Immature natural killer cell (primary cell): ENCODE measurements around the gene ACSS1. TPM values are rescaled to one million over a fixed set of nuclear protein-coding genes. Genes with fewer than 3 reads are reported as not detected.

Experiments used
- DNase-seq, 3 donors: peaks; one replicate each; pipeline ENCODE4 v3.0.0; 2022; ENCODE audit warnings: mixed read lengths in 1 of 3
- H3K27ac Mint-ChIP-seq, 6 donors: one replicate each; pipeline ENCODE4 v1.8.0; 2020; ENCODE audit warnings: mixed read lengths in 6 of 6, mild to moderate bottlenecking in 5 of 6, inconsistent platforms in 4 of 6, moderate library complexity in 3 of 6
- H3K27me3 Mint-ChIP-seq, 3 donors: one replicate each; pipeline ENCODE4 v1.8.0; 2020 to 2021; ENCODE audit warnings: low read depth in 3 of 3, mild to moderate bottlenecking in 3 of 3, mixed read lengths in 3 of 3, moderate library complexity in 3 of 3, inconsistent platforms in 1 of 3
- H3K36me3 Mint-ChIP-seq, 3 donors: one replicate each; pipeline ENCODE4 v1.8.0; 2020; ENCODE audit warnings: mixed read lengths in 3 of 3, inconsistent platforms in 2 of 3, mild to moderate bottlenecking in 2 of 3
- H3K4me1 Mint-ChIP-seq, 2 donors: one replicate each; pipeline ENCODE4 v1.8.0; 2020; ENCODE audit warnings: inconsistent platforms in 2 of 2, mild to moderate bottlenecking in 2 of 2, mixed read lengths in 2 of 2, moderate library complexity in 1 of 2
- H3K4me3 Mint-ChIP-seq, 5 donors: one replicate each; pipeline ENCODE4 v1.8.0; 2020; ENCODE audit warnings: mild to moderate bottlenecking in 5 of 5, mixed read lengths in 5 of 5, inconsistent platforms in 3 of 5, moderate library complexity in 3 of 5
- H3K9me3 Mint-ChIP-seq, 6 donors: one replicate each; pipeline ENCODE4 v1.8.0; 2020; ENCODE audit warnings: mild to moderate bottlenecking in 6 of 6, mixed read lengths in 6 of 6, inconsistent platforms in 4 of 6, moderate library complexity in 3 of 6
- polyA plus RNA-seq, 3 donors: library from polyadenylated mRNA; unstranded; fragments of 300-500 nt; fragmentation: Illumina TruSeq; gene quantifications; one replicate each; pipeline ENCODE4 v1.2.3, GENCODE V29; 2021

Gene ACSS1
- polyA plus RNA-seq, 3 donors from 2014 or later: 66.6 to 85.2 (median 83.7) TPM

DNA sequence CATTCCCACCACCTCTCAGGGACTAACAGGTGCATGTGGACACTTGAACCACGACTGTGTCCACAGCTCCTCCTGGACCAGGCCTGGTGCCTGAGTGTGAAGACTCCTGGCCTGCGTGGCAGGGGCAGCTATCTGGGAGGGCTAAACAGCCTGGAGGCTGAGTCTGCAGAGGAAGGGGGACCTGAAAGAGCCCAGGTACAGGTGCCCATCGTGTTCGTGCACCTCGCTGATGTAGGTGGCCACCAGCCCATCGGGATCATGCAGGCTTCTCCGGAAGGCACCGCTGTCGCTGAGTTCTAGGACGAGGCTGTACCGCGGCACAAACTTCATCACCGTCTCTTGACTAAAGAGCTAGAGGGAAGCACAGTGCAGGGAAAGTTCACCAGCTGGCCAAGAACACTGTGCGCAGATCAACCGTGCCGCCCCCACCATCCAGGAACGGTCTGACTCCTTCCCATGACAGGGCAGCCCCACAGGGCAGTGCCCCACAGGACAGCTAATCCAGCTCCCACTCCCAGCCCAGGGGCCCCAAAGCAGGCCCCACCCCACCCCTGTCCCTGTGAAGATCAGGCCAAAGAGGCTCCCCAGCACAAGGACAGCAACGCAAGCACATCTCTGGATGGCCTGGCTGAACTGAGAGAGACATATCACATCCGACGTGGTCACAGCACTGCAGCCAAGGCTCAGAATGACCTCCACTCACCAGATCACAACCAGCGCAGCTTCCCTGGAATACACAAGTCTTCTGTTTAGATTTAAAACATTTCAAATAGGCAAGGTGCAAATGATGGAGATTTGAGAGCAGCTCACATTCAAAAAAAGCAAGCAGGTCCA, 94.0 kb downstream of the ACSS1 start:
- no peaks in the 10 kb centered on the region for H3K9me3 Mint-ChIP-seq
- peak overlapping the region; percentile 98 to 100 (median 100) for H3K27ac Mint-ChIP-seq
- H3K4me1 Mint-ChIP-seq: peaks cover 94 to 98% of the 10 kb centered on the region in 2 donors
- DNase-seq: no peak
- H3K4me3 Mint-ChIP-seq: peak overlapping the region; percentile 60 to 89 (median 83)
- peaks cover 59 to 88% (median 73%) of the 10 kb centered on the region in 3 donors for H3K36me3 Mint-ChIP-seq
- H3K27me3 Mint-ChIP-seq: peaks cover 39 to 62% (median 49%) of the 10 kb centered on the region in 3 donors

DNA sequence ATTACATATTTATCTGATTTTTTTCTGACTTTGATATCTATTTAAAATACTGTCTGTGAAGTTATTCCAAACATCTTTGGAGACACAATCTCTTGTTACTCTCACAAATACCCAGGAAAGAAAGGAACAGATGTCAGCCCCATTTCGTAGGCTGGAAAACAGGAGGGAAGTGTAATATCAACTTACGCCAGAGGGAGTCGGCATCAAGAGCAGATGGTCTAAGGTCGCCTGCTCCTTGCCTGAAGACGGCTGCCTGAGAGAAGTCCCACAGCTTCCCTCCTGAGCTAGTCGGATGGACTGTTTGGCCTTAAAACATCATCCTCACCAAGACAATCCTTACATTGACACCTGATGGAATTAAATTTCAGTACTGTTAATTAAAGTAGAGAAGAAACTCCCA, 95.4 kb downstream of the ACSS1 start:
- peaks cover 43 to 67% (median 49%) of the 10 kb centered on the region in 3 donors for H3K27me3 Mint-ChIP-seq
- H3K27ac Mint-ChIP-seq: peak overlapping the region; percentile 98 to 100 (median 100)
- peak overlapping the region; percentile 81 to 89 (median 83) for H3K4me3 Mint-ChIP-seq
- H3K9me3 Mint-ChIP-seq: no peaks in the 10 kb centered on the region
- peaks cover 52 to 84% (median 75%) of the 10 kb centered on the region in 3 donors for H3K36me3 Mint-ChIP-seq
- H3K4me1 Mint-ChIP-seq: peaks cover 95 to 98% of the 10 kb centered on the region in 2 donors
- no peak for DNase-seq

DNA sequence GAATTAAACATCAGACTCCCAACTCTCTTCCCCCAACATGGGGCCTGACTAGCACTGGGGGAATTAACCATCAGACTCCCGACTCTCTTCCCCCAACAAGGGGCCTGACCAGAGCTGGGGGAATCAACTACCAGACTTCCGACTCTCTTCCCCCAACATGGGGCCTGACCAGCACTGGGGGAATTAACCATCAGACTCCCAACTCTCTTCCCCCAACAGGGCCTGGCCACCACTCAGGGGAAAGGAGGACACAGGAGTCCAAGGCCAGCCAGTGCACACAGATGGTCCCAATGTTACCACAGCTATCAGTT, 95.8 kb downstream of the ACSS1 start:
- peaks cover 95 to 98% of the 10 kb centered on the region in 2 donors for H3K4me1 Mint-ChIP-seq
- H3K36me3 Mint-ChIP-seq: peaks cover 51 to 84% (median 73%) of the 10 kb centered on the region in 3 donors
- peak overlapping the region; percentile 81 to 89 (median 83) for H3K4me3 Mint-ChIP-seq
- no peak for DNase-seq
- peak overlapping the region; percentile 98 to 100 (median 100) for H3K27ac Mint-ChIP-seq
- H3K9me3 Mint-ChIP-seq: no peaks in the 10 kb centered on the region
- peaks cover 47 to 70% (median 49%) of the 10 kb centered on the region in 3 donors for H3K27me3 Mint-ChIP-seq

DNA sequence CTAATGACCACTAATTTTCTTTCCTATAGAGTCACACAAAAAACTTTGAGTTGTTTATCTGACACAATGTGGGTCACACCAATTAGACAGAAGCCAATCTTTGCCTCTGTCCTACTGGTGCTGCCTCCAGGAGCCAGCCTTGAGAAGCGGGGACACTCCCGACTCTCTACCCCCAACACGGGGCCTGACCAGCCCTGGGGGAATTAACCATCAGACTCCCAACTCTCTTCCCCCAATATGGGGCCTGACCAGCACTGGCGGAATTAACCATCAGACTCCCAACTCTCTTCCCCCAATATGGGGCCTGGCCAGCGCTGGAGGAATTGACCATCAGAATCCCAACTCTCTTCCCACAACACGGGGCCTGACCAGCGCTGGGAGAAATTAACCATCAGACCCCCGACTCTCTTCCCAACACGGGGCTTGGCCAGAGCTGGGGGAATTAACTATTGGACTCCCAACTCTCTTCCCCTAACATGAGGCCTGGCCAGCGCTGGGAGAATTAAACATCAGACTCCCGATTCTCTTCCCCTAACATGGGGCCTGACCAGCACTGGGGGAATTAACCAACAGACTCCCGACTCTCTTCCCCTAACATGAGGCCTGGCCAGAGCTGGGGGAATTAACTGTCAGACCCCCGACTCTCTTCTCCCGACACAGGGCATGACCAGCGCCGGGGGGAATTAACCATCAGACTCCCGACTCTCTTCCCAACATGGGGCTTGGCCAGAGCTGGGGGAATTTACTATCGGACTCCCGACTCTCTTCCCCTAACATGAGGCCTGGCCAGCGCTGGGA, 96.4 kb downstream of the ACSS1 start:
- H3K4me1 Mint-ChIP-seq: peaks cover 98% of the 10 kb centered on the region in 2 donors
- H3K27ac Mint-ChIP-seq: peak overlapping the region; percentile 98 to 100 (median 100)
- H3K36me3 Mint-ChIP-seq: peaks cover 52 to 83% (median 75%) of the 10 kb centered on the region in 3 donors
- peak overlapping the region; percentile 81 to 89 (median 83) for H3K4me3 Mint-ChIP-seq
- DNase-seq: no peak
- H3K9me3 Mint-ChIP-seq: no peaks in the 10 kb centered on the region
- peaks cover 48 to 74% (median 50%) of the 10 kb centered on the region in 3 donors for H3K27me3 Mint-ChIP-seq

DNA sequence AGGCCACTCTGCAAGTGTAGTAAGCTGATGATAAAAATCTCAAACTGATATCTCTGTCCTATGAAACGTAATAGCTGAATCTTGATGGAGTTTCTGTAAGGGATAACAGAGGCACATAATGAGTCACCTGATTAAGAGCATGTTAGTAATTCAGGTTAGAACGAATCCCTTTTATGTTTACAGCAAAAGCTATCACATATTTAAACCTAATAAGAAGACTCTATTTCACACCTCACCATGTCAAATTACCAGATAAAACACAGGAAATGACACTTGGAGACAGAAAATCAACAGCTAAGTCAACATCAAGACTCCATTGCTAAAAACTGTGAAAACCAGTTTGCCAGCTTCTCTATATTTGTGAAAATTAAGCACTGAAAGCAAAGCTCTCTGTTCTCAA, 97.1 kb downstream of the ACSS1 start:
- Mint-ChIP-seq H3K4me3 (peak overlapping the region; percentile 81 to 89 (median 83)), H3K27ac (peak overlapping the region; percentile 98 to 100 (median 100)), H3K9me3 (no peaks in the 10 kb centered on the region), H3K4me1 (peaks cover 97 to 98% of the 10 kb centered on the region in 2 donors), H3K36me3 (peaks cover 56 to 81% (median 68%) of the 10 kb centered on the region in 3 donors), H3K27me3 (peaks cover 52 to 79% (median 53%) of the 10 kb centered on the region in 3 donors)
- DNase-seq: peak; percentile 85 to 89 (median 88)

DNA sequence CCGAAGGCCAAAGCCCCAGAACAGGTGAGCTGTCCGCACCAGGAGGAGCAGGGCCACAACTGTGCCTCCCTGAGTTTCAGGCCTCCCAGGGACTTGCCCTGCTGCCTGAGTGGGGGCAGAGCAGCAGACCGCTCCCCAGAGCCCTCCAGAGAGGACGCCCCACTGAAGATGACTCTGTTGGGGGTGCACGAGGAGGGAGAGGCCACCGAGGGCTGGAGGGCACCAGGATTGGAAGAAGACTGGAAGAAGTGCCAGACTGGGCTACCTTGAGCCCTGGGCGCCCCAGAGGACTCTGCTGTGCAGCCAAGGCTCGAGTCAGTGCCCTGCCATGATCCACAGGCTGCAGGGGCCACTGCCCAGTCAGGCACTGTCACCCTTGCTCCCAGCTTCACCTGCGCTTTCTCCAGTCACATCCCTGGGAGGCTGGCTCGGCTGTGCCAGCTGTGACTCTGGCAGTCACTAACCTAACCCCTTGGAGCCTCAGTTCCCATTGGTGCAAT, 97.6 kb downstream of the ACSS1 start:
- Mint-ChIP-seq H3K4me3 (peak overlapping the region; percentile 81 to 89 (median 83)), H3K36me3 (peaks cover 55 to 80% (median 65%) of the 10 kb centered on the region in 3 donors), H3K27ac (peak overlapping the region; percentile 98 to 100 (median 100)), H3K27me3 (peaks cover 53 to 80% (median 54%) of the 10 kb centered on the region in 3 donors), H3K4me1 (peaks cover 97 to 98% of the 10 kb centered on the region in 2 donors), H3K9me3 (no peaks in the 10 kb centered on the region)
- DNase-seq: no peak

DNA sequence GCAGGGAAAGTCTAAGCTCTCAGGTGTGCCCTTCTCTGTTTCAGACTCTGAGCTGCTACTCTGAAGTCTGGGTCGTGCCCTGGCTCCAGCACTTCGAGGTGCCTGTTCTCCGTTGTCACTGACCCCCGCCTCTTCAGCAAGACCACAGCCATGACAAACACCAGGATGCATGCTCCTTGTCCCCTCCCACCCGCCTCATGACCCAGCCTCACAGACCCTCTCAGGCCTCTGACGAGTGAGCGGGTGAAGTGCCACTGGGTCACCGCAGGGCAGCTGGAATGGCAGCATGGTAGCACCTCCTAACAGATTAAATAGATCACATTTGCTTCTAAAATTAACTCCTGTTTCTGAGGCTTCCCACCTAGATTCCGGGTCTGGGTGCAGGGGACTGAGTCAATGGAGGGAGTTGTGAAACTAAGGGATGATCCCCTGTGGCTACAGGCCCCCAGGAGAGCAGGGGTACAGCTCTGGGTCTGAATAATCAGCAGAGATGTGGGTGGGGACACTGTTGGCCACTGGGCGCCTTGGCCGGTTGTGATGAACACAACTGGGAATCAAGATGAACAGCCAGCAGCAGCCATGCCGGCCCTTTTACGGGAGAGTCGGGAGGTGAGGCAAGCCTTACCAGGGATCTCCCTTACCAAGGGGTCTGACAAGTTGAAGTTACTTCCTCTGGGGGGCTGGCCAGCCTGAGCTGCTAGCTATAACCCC, 98.2 kb downstream of the ACSS1 start:
- peaks cover 59 to 81% (median 60%) of the 10 kb centered on the region in 3 donors for H3K27me3 Mint-ChIP-seq
- H3K9me3 Mint-ChIP-seq: no peaks in the 10 kb centered on the region
- peak overlapping the region; percentile 98 to 100 (median 100) for H3K27ac Mint-ChIP-seq
- peak; percentile 51 to 79 (median 74) for DNase-seq
- peaks cover 54 to 80% (median 64%) of the 10 kb centered on the region in 3 donors for H3K36me3 Mint-ChIP-seq
- peak overlapping the region; percentile 68 to 89 (median 75) for H3K4me3 Mint-ChIP-seq
- peaks cover 97 to 98% of the 10 kb centered on the region in 2 donors for H3K4me1 Mint-ChIP-seq

DNA sequence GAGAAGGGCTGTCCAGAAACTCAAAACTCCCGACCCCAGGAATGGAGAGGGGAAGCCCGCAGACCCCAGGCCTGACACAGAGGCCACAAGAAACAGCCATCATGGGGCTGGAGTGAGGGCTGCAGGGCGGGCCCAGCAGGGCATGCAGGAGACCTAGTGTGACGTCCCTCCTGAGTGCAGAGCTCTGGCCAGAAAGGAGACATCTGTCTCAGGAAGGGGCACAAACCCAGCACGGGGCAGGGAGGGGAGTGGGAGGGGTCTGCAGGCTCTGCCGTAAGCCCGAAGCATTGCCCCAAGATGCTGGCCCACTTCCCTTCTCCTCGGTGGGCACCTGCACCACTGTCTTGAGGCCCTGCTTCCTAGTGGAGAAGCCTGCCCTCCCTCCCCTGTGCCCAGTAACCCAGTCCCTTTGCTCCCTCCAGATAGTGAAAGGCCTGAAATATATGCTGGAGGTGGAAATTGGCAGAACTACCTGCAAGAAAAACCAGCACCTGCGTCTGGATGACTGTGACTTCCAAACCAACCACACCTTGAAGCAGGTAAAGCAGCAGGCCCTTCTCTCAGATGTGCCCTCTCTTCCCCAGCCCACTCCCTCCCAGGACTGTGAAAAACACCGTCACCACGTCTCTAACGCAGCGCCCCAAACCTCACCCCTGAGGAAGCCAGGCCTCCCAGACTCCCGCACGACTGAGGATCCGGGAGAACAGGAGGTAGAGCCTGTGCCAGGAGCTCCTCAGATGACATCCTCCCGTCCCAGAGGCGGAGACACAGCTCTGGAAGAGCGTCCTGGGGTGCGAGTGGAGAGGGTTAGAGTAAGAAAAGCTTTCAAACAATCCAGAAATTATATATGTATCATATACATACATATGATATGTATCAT, 99.2 kb downstream of the ACSS1 start:
- peaks cover 58 to 83% (median 68%) of the 10 kb centered on the region in 3 donors for H3K27me3 Mint-ChIP-seq
- H3K4me3 Mint-ChIP-seq: peak overlapping the region; percentile 68 to 89 (median 75)
- H3K9me3 Mint-ChIP-seq: no peaks in the 10 kb centered on the region
- H3K4me1 Mint-ChIP-seq: peaks cover 97% of the 10 kb centered on the region in 2 donors
- DNase-seq: no peak
- H3K27ac Mint-ChIP-seq: peak overlapping the region; percentile 98 to 100 (median 100)
- H3K36me3 Mint-ChIP-seq: peaks cover 53 to 81% (median 65%) of the 10 kb centered on the region in 3 donors

DNA sequence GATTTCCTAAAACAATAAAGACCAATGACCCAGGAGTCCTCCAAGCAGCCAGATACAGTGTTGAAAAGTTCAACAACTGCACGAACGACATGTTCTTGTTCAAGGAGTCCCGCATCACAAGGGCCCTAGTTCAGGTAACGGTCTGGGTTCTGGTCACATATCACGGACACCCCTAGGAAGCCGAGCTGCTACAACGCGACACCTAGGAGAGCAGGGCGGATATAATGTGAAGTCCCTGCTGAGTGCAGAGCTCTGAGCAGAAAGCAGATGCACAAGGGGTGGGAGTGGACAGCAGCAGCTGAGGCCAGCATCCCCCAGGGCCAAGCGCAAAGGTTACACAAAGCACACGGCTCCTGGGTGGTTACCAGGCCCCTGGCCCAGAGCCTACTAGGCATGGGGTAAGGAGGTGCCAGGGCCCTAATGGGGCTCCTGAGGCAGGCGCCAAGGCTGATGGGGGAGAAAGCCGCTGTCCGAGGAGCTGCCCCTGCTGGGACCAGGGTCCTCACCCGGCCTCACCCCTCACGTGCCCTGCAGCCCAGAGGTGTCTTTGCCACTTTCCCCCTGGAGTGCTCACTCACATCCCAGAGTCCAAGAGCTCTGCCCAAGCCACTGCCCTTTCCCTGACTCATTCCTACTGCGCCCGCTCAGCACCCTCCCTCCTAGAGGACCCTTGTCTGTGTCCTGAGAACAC, 100.5 kb downstream of the ACSS1 start:
- Mint-ChIP-seq H3K27me3 (peaks cover 61 to 90% (median 78%) of the 10 kb centered on the region in 3 donors), H3K36me3 (peaks cover 44 to 76% (median 56%) of the 10 kb centered on the region in 3 donors), H3K4me3 (peak overlapping the region; percentile 57 to 68 (median 62)), H3K9me3 (no peaks in the 10 kb centered on the region), H3K4me1 (peaks cover 97% of the 10 kb centered on the region in 2 donors), H3K27ac (peak overlapping the region; percentile 98 to 100 (median 100))
- no peak for DNase-seq
